K562 (cell line): Measurements from ENCODE around the gene WNT7A.

Experiments
- CBX5 ChIP-seq: IDR thresholded peaks from 2 replicates; pipeline ENCODE4 v1.6.1; 2014; ENCODE audit warnings: low read depth, borderline replicate concordance
- CGGBP1 ChIP-seq: fragments of 250-450 bp; sonication (Bioruptor Pico); IDR thresholded peaks from 2 replicates; pipeline ENCODE4 v1.9.0; 2021; ENCODE audit warnings: mild to moderate bottlenecking
- CTBP1 ChIP-seq: fragments of 450-650 bp; IDR thresholded peaks from 2 replicates; pipeline ENCODE4 v1.6.1; 2016; ENCODE audit warnings: borderline replicate concordance
- CTCF ChIP-seq, 3 experiments: IDR thresholded peaks in 2 of 3; conservative IDR thresholded peaks in 1 of 3; 2 replicates each; pipeline ENCODE4 v1.5.1; 2011 to 2012; ENCODE audit warnings: low read length in 3 of 3, mild to moderate bottlenecking in 3 of 3, control low read depth in 2 of 3, improper control_type of control experiment in 1 of 3, inconsistent platforms in 1 of 3, low read depth in 1 of 3, mixed read lengths in 1 of 3, moderate library complexity in 1 of 3; ENCODE audit not compliant: insufficient read depth in 2 of 3
- ELK3 ChIP-seq: fragments of 450-650 bp; formaldehyde crosslinking; IDR thresholded peaks from 2 replicates; pipeline ENCODE4 v1.4.0; 2020; ENCODE audit warnings: mild to moderate bottlenecking
- HDGF ChIP-seq: fragments of 450-650 bp; IDR thresholded peaks from 2 replicates; pipeline ENCODE4 v1.6.1; 2016
- JUND ChIP-seq, 2 experiments: IDR thresholded peaks; 2 replicates in 1 of 2; 3 replicates in 1 of 2; pipeline ENCODE4 v1.6.1; 2011; ENCODE audit warnings: borderline replicate concordance in 2 of 2, low read depth in 2 of 2, low read length in 2 of 2, improper control_type of control experiment in 1 of 2, missing biosample characterization in 1 of 2, missing genetic modification characterization in 1 of 2, missing genetic modification reagents in 1 of 2
- MCM7 ChIP-seq, 2 experiments: fragments of 450-650 bp; IDR thresholded peaks; 2 replicates each; pipeline ENCODE4 v1.6.1; 2016 to 2018
- MIER1 ChIP-seq: fragments of 450-650 bp; IDR thresholded peaks from 2 replicates; pipeline ENCODE4 v1.6.1; 2016; ENCODE audit warnings: antibody characterized with exemption, mild to moderate bottlenecking, low read depth
- MYC ChIP-seq, 2 experiments: fragments of 250-450 bp in 1 of 2; sonication (Bioruptor Pico) in 1 of 2; IDR thresholded peaks; 2 replicates each; pipeline versions ENCODE4 v1.5.1 to v1.6.1; 2012 to 2021; ENCODE audit warnings: low read depth in 2 of 2, borderline replicate concordance in 1 of 2, improper control_type of control experiment in 1 of 2, low read length in 1 of 2, mild to moderate bottlenecking in 1 of 2, moderate library complexity in 1 of 2
- POLR2A ChIP-seq: fragments of 450-650 bp; conservative IDR thresholded peaks from 2 replicates; pipeline ENCODE4 v1.6.1; 2016
- RBM34 ChIP-seq: fragments of 200-400 bp; formaldehyde crosslinking; IDR thresholded peaks from 2 replicates; pipeline ENCODE4 v1.6.1; 2018; ENCODE audit warnings: low read length, borderline replicate concordance; ENCODE audit not compliant: insufficient read depth
- TF ChIP-seq, protein P1 (sequence below), 2 experiments: fragments of 450-650 bp; formaldehyde crosslinking in 1 of 2; IDR thresholded peaks; 2 replicates each; pipeline versions ENCODE4 v1.4.0 to v1.6.1; 2014 to 2020; ENCODE audit warnings: mild to moderate bottlenecking in 2 of 2, borderline replicate concordance in 1 of 2, low read depth in 1 of 2

DNA sequence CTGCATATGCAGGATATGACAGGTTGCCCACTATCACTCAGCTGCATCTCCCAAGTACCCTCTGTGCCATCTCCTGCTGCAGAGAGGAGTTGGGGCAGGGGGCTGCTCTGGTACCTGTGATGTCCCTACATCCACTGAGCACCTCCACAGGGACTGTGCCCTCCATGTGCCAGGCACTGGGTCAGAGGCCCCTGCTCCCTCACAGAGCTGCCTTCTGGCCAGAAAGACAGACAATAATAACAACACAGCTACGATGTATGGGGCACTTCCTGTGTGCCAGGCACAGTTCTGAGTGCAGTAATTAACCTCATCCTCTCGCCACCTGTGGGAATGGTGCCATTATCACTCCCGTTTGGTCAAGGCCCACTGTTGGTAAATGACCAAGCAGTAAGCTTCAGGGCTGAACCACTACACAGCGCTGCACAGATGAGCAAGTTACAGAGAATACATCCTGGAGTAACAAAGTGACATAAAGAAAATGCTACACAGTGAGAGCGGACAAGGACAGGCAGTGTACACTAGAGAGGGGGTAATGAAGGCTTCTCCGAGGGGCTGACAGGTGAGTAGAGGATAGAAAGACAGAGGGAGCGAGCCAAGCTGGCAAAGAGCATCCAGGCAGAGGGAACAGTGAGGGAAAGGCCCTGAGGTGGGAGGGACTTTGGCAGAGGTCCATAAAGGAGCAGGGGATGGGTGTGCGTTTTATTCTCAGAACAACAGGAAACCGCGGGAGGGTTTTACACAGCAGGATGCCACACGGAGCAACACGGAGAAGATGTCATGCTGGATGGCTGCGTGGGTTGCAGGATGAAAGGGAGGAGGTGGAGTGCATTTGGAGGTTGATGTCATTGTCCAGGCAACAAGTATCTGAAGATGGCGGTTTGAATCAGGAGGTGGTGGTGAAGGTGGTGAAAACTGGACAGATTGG, 13.6 kb downstream of the WNT7A start:
- TF ChIP-seq CTCF (IDR thresholded peaks at IDR 0.05 in 2 of 3, conservative IDR thresholded peaks at IDR 0.05 in 1 of 3; ENCODE audit: insufficient read depth in 2 of 3, low read depth in 1 of 3, low read length in 3 of 3) = no peak
- no peak for TF ChIP-seq JUND (IDR thresholded peaks at IDR 0.05; ENCODE audit: borderline replicate concordance, low read depth, low read length)
- TF ChIP-seq JUND (tag; IDR thresholded peaks at IDR 0.05; ENCODE audit: borderline replicate concordance, low read depth, low read length) = no peak
- TF ChIP-seq, protein P1, sequence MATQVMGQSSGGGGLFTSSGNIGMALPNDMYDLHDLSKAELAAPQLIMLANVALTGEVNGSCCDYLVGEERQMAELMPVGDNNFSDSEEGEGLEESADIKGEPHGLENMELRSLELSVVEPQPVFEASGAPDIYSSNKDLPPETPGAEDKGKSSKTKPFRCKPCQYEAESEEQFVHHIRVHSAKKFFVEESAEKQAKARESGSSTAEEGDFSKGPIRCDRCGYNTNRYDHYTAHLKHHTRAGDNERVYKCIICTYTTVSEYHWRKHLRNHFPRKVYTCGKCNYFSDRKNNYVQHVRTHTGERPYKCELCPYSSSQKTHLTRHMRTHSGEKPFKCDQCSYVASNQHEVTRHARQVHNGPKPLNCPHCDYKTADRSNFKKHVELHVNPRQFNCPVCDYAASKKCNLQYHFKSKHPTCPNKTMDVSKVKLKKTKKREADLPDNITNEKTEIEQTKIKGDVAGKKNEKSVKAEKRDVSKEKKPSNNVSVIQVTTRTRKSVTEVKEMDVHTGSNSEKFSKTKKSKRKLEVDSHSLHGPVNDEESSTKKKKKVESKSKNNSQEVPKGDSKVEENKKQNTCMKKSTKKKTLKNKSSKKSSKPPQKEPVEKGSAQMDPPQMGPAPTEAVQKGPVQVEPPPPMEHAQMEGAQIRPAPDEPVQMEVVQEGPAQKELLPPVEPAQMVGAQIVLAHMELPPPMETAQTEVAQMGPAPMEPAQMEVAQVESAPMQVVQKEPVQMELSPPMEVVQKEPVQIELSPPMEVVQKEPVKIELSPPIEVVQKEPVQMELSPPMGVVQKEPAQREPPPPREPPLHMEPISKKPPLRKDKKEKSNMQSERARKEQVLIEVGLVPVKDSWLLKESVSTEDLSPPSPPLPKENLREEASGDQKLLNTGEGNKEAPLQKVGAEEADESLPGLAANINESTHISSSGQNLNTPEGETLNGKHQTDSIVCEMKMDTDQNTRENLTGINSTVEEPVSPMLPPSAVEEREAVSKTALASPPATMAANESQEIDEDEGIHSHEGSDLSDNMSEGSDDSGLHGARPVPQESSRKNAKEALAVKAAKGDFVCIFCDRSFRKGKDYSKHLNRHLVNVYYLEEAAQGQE (IDR thresholded peaks at IDR 0.05; ENCODE audit: borderline replicate concordance) = no peak
- TF ChIP-seq, protein P1 (CRISPR knock-in tag; IDR thresholded peaks at IDR 0.05; ENCODE audit: low read depth) = no peak
- no peak for TF ChIP-seq POLR2A
- no peak for TF ChIP-seq RBM34
- no peak for TF ChIP-seq MYC (IDR thresholded peaks at IDR 0.05; ENCODE audit: low read depth, low read length)
- TF ChIP-seq MYC (CRISPR knock-in tag; IDR thresholded peaks at IDR 0.05; ENCODE audit: borderline replicate concordance, low read depth) = no peak
- no peak for TF ChIP-seq MCM7 (IDR thresholded peaks at IDR 0.05)
- no peak for TF ChIP-seq CTBP1
- TF ChIP-seq CBX5 = no peak
- no peak for TF ChIP-seq CGGBP1
- no peak for TF ChIP-seq MIER1
- no peak for TF ChIP-seq ELK3 (CRISPR knock-in tag)
- no peak for TF ChIP-seq HDGF
